NCI-H187 treated with DMSO at 0.1 percent for 48 hours (cell line): ENCODE measurements around the gene LGALSL.
"Not testable (repeated sequence)": the region's sequence is repeated elsewhere in the genome, so short reads cannot be mapped to it uniquely, and the experiment has no call there.

Experiments
- DNase-seq: peaks from one replicate; lab custom pipeline; 2025; lab: John Stamatoyannopoulos, UW

The LGALSL gene

DNA sequence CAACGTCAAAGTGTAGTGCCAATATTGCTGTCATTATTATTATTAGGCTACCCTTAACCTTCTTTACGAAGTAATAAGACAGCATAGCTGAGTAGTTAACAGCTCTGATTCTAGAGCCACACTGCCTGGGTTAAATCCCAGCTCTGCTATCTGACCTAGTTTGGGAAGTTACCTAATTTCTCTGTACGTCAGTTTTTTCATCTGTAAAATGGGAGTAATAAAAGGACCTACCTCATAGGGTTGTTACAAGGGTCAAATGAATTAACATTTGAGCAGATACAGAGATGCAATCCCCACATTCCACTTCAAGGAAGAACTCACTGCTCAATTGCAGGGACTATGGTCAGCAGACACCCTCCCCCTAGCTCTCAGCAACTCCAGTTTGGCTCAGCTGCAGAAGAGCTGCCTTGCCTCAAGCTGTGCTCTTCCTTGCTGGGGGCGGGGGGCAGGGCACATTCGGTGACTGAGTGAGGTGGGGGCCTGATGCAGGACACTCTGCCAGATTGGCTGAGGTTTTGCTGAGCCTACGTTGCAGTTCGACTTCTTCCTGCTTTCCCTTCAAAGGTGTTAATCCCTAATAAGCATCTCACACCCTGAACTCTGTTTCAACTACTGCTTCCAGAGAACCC is 11.0 kb upstream of the LGALSL start:
- DNase-seq, result no peak

DNA sequence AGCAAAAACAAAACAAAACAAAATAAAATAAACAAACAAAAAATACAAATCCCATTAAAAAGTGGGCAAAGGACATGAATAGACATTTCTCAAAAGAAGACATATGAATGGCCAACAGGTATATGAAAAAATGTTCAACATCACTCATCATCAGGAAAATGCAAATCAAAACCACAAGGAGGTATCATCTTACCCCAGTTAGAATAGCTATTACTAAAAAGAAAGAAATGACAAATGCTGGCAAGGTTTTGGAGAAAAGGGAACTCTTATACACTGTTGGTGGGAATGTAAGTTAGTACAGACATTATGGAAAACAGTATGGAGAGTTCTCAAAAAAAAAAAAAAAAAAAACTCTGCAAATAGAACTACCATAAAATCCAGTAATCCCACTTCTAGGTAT is 8.0 kb upstream of the LGALSL start:
- not testable (repeated sequence) for DNase-seq

DNA sequence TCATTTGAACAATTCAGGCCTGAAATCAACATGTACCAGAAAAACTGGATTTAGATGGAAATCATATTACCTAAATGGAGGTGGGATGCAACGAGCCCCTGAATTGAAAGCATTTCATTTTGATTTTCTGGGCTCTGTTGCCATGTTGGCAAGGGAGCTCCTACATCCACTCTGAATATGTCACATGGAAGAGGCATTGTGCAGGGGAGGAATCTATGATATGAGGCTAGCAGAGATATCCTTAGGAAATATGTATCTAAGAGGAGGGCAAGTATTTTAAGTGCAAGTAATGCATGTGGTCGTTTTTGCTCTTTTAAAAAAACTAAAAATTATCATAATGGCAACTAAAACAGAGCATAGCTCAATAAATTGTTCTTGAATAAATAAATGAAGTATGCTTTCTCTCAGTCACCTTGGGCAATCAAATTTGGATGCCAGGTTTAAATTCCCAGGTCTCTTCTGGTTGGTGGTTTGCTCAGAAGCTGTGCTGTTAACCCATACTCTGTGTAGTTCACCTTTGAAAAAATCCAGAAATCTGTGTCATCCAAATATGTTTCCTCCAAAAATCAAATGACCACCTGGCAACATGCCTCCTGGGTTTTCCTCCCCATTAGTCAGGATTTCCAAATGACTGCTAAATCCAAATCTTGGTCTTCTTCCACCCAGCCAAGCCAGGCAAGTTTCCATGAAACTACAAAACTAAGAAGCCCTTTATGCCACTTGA is 6.5 kb upstream of the LGALSL start:
- no peak for DNase-seq

DNA sequence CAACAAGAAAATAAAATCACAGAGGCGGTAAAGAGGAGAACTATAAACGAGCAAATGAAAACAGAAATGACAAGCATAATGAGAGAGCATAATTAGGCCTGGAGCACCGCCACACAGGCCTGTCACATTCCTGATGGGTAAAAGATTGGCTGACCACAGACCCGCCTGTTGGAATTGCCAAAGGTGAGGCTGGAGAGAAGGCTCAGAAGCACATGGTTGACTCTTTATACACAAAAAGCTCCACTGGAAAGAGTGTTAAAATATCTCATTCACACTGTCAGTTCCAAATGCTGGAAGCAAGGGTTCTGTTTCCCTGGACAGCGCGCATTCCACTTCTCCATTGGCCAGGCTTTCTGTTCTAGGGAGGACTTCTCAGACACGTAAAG is 5.9 kb upstream of the LGALSL start:
- DNase-seq, result no peak

DNA sequence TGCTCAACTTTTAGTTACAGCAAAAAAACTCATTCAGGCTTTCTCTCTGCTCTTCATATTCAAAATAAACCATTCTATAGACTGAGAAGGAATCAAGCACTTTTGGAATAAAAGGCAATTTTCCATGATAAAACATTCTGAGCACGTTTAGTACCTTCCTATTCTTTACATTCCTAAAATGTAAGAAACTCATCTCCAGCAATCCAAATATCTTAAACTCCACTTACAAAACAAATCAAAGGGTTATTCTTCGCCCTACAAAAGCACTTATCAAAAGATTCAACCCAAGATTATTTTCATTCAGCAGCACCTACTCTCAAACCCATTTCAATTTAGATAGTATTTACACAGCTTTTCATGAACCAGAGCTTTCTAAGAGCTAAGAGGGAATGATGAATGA is 2.9 kb upstream of the LGALSL start:
- DNase-seq, result no peak

DNA sequence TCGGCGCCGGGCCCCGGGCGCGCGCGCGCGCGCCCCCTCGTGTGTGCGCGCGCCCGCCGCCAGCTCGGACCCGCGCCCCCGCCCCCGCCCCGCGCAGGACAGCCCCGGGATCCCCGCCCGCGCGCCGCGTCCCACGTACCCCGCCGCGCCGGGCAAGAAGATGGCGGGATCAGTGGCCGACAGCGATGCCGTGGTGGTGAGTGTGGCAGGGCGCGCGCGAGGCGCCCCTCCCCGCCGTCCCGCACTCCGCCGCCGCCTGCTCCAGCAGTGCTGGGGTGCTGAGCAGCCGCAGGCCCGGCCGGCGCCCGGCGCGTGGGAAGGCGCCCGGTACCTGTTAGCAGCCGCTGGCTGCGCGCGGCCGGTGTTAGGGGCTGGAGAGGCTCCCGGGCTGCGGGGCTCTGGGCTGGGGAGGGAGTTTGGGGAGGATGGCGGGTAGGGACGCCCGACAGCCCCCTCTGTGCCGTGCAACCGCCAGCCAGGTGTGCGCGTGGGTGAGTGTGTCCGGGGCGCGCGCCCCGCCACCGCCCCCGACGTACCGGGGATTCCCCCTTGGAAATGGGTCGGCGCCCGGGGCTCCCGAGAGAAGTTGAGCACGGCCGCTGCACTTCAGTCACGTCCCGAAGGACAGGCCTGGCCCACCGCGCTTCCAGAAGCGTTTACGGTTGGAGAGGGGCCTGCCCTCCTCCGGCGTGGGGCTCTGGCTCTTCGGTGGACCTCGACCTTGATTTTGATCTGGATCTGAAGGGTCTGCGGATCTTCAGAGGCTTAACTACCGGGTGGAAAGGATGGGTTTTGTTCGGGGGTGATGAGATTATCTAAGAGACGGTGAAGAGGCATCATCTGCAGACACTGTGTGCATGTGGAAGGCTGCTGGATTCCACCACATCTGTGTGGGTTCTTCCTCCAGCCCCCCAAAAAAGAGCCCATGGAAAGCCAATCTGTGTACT is 697 bp downstream of the LGALSL start:
- no peak for DNase-seq

DNA sequence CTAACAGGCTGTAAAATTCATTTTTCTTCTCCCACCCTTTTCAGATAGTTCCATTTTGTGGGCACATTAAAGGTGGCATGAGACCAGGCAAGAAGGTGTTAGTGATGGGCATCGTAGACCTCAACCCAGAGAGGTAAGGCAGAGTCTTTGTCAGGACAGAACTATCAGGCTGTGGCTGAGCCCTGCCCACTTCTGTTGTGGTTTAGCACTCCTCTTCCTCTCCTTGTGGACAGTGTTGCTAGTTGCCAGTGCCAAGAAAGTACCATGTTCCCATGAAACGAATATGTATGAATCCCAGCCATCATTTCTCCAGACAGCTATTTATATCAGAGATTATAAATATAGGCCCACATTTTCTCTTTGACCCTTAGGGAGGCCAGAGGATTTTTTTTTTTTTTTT is 1.6 kb downstream of the LGALSL start:
- no peak for DNase-seq

DNA sequence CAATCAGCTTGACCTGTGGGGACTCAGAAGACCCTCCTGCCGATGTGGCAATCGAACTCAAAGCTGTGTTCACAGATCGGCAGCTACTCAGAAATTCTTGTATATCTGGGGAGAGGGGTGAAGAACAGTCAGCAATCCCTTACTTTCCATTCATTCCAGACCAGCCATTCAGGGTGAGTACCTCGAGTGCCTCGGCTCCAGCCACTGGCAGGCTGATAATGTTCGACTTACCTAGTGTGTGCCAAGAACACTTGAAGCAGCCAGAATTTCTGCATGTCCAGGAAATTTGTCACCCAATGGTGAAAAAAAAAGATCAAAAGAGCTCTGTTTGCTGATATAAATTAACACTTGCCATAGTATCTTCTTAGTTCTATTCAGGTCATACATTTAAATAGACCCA is 2.3 kb downstream of the LGALSL start:
- no peak for DNase-seq

DNA sequence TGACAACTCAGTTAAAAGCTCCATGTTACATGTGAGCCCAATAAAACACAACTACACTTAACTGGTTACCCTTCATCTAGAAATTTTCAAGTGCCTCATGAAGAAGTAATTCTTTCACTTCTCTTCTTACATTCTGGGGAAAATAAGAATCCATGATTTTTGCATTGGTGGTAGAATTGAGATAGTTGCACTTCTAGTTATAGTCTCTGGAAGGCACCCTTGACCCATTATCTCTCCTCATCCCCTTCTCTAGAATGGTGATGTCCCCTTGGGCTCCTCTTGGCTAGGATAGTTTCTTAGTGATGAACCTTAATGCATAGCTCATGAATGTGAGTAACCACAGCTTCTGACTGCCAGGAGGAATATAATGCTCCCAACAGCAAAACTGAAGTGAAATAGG is 3.6 kb downstream of the LGALSL start:
- no peak for DNase-seq

DNA sequence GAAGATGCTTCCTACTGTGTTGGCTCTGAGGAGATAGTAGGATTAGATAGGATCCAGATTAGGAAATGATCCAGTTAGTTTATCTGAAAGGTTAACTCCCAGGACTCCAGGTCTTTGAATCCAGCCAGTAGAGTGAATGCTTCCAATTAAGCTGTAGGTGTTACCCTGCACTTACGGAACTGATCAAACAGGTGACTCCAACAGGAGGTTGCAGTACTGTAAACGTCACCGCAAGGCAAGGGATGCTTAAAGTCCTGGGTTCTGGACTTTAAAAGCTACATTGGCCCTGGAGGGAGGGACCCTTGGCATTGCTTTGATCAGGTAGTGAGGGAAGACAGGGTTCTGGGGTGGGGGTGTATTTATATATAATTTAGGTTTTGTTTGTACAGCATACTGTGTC is 5.6 kb downstream of the LGALSL start:
- DNase-seq, result no peak

DNA sequence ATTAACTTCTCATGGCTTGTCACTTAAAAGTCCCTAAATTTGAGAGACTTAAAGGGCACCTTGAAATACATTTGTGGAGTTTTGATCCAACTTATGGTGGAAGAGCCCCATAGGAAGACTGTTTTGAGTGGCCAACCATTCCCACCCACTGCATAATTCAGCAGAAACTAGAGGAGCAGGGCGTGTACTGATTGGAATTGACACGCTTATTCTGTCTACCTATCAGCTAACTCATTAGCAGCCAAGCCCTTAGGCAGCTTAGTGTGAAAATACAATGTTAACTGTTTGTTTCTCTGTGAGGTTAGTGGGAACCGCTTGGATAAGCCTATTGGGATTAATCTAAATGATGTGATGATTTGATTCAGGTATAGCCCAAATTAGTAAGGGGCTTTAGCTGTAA is 6.4 kb downstream of the LGALSL start:
- DNase-seq, result no peak

DNA sequence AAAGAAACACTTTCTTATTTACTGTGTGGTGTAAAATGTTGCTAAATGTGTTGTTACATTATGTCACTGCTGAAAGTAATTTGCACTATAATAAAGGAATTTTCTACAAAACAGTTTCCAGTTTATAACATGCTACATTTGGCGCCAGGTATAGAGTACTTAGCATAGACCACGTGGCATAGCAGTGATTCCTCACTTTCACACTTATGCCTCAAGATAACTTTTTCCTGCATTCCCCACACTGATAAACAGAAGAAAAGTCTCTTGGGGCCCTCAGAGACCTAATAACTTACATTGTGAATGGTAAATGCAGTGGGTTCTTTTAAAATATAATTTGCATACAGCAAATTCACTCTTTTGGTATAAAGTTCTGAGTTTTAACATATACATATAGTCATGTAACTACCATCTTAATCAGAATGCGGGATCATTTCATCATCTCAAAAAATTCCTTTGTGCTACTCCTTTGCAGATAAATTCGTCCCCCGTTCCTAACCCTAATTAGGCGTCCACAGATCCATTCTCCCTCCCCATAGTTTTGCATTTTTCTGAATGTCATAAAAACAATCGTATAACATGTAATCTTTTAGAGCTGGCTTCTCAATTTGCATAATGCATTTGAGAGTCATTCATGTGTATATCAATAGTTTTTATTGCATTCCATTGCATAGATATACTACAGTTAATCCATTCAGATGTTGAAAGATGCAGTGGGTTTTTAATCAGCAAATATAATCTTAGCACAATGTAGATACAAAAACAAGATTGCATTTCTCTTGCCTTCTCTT is 7.5 kb downstream of the LGALSL start:
- DNase-seq, result no peak

DNA sequence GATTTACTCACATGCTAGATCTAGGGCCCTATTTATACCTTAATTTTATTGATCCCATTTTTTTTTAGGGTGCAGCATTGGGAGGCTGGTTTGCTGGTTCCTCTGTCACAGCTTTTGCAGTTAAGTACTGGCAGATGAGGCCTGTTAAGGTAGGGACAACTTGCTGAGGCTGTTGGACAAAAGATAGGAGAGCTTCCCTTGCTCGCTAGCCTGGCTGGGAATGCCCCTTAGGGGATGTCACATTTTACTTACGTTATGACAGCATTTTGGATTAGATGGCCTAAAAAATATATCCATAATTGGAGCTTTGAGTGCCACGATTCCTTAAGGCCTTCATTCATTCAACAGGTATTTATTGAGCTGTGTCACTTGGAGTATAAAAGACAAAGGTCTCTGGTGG is 8.2 kb downstream of the LGALSL start:
- DNase-seq, result no peak

DNA sequence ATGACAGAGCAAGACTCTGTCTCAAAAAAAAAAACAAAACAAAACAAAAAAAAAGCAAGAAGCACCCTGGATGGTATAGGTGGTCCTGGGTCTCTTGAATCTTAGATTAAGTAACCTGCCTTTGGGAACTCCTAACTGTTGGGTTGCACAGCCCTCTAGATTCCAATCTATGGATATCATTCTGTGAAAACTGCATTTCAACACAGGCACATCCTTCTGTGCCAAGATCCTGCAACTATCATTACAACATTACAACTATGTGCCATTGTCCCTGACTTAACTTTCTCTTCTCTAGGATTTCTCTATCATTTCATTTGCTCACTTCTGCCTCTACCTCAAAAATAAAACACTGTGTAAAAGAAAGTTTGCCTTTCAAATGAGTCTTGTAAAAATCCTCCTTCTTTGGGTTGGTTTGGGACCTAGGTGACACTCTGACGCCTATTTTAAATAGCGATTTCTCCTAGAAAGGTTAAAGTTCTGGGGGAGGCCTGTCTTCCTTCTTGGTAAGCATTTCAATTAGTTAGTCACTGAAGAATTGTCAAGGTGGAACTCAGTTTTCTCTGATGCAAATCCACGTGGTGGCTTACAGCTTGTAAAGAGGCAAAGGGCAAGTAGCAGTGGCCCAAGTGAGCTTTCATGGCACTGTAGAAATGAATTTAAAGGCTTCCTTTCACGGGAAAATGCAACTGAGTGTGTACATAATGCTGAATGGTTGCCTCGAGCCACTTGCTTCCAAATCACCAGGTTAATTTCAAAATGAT is 9.2 kb downstream of the LGALSL start:
- DNase-seq, result no peak

DNA sequence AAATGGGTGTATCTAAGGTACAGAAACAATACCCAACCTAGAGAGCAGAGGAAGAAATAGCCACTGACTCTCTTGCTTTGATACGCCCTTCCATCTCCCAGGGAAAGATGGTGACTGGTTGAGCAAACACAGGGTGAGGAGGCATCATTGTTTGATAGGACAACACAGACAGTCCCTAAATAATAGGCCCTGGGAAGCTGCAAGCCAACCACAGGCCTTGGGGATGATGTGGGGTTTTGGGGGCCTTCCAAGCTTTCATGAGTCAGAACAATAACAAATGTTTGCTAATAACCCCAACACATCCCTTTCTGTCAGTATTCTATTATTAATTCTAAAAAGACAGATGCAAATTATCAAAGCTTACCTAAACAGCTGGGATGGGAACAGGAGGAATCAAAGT is 9.8 kb downstream of the LGALSL start:
- DNase-seq, result no peak

DNA sequence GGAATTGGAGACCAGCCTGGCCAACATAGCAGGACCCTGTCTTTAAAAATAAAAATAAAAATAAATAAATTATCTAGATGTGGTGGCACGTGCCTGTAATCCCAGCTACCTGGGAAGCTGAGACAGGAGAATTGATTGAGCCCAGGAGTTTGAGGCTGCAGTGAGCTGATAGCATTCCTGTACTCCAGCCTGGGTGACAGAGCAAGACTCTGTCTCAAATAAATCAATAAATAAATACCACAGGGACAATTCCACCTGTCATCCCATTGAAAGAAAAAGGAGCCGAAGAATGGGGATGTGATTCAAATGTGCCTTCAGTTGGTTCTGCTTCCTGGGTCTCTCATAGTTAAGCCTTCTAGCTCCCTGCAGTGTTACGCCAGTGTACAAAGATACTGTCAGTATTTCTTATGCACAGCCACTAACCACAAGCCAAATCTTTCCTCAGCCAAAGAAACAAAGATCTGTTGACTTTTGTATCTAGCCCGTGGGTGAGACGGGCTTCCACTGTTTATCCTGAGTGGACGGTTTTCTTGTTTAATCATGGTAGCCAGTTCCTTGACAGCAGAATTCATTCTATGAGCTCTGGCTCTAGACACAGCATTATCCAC is 12.6 kb downstream of the LGALSL start:
- DNase-seq, result no peak

DNA sequence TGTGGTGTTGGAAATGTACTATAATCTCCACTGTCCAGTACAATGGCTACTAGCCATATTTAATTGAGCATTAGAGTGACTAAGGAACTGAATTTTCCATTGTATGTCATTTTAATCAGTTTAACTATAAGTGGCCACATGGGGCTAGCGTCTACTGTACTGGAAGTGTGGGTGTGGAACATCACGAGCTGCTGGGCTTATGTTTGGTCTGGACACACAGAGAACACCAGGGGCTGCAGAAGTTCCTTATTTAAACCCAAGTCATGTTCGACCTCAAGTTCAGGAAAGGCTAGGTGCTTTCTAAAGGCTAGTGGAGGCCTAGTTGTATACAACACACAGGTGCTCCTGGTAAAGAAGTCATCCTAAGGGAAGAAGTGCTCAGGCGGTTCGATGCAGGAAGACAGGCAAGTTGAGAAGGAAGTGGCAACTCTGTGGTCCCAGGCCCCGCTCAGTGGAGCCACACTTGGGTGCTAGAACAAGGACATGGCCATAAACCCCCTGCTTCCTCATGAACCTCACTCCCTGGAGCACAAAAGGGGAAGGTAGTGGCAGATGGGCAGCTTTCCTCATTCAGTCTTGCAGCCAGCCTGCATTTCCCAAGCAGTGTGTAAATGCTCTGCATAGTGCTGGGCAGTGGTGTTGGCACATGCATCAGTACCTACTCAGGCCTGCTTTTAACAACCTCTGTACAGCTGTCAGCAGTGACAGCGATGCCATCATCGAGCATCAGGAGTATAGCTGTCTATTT is 13.3 kb downstream of the LGALSL start:
- DNase-seq, result no peak

DNA sequence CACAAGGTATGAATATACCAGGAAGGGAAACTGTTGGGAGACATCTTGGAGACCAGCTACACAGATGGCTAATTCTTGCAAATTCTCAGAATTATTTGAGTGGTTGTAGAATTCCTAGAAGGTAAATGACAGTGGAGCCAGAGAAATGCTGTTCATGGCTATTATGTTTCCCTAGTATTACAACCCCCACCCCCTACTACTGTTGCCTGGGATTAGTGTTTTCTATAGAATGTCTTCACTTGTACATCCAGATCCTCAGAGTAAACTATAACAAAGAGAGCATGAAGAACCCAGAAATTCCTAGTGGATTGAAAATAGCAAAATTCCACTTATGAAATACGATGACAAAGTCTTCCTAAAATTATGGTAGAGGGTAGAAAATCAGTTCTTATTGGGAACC is 15.3 kb downstream of the LGALSL start:
- no peak for DNase-seq

DNA sequence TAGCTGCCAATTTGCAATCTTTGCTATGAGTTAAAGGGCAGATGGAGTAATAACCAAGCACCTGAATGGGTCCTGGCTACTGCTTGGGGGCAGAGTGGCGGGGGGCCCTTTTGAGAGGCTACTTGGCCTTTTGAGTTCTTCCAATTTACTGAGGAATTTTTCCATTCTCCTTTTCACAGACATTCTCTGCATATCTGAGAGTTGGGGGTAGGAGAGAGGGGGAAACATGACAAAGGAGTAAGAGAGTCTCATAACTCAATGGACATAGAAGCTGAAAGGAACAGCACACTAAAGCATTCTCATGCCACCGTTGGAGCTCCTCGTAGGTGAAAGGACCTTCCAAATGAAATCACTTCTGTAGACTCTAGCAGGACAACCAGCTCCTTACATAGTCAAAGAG is 16.1 kb downstream of the LGALSL start:
- DNase-seq, result no peak

DNA sequence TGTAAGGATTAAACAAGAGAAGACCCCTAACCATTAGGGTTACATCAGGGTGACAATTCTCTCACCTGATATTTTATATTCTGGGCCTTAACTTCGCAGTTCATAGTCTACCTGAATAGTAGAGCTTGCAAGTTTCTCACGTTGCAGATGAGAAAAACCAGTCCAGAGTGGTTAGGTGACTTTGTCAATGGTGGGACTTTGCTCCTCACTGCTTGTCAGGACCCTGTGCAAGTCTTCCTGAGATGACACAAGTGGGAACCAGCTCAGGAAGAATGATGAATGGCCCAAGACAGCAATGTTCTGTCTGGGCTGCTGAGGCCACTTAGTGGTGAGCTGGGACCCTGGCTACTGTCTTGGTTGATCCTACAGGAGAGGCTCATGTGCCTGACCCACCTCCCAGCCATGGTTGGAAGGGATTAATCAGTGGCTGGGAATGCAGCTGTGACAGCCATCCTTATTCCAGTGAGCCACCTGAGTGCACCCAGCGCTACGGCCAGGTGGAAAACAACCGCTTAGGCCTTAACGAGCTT is 16.9 kb downstream of the LGALSL start:
- DNase-seq, result no peak
